Fibroblast of mammary gland (primary cell): ENCODE results near the gene ACSS1.

Source experiments
- DNase-seq: peaks from one replicate; pipeline ENCODE4 v3.0.0-alpha.2; 2010; ENCODE audit warnings: low read depth
- H3K4me3 ChIP-seq: 2 replicates; pipeline ENCODE4 v1.5.1; 2011; ENCODE audit warnings: low read depth, mild to moderate bottlenecking, low read length, moderate library complexity; ENCODE audit not compliant: control insufficient read depth
- TF ChIP-seq, protein P1 (sequence below): conservative IDR thresholded peaks from 2 replicates; pipeline ENCODE4 v1.5.1; 2011; ENCODE audit warnings: low read depth, low read length, inconsistent platforms; ENCODE audit not compliant: control insufficient read depth, insufficient read depth

ACSS1 gene

DNA sequence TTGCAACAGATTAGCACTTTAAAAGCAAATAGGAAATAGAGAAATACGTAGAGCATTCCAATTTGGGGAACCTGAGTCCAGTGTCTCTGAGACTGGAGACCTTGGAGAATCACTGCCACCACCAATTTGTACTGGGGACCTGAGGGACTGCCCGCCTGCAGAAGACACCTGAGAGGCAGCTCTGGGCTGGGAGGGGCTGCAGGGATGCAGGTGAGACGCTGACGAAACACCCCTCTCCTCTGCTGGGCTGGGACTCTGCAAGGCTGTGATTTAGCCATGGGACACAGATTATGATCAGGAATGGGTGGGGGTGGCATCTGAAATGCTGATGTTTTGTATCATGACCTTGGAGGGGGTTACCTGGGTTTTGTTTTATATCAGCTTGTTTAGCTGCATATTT, 58.4 kb downstream of the ACSS1 start:
- no peak overlapping the region for H3K4me3 ChIP-seq
- no peak for DNase-seq
- TF ChIP-seq, protein P1, sequence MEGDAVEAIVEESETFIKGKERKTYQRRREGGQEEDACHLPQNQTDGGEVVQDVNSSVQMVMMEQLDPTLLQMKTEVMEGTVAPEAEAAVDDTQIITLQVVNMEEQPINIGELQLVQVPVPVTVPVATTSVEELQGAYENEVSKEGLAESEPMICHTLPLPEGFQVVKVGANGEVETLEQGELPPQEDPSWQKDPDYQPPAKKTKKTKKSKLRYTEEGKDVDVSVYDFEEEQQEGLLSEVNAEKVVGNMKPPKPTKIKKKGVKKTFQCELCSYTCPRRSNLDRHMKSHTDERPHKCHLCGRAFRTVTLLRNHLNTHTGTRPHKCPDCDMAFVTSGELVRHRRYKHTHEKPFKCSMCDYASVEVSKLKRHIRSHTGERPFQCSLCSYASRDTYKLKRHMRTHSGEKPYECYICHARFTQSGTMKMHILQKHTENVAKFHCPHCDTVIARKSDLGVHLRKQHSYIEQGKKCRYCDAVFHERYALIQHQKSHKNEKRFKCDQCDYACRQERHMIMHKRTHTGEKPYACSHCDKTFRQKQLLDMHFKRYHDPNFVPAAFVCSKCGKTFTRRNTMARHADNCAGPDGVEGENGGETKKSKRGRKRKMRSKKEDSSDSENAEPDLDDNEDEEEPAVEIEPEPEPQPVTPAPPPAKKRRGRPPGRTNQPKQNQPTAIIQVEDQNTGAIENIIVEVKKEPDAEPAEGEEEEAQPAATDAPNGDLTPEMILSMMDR = no peak

- H3K4me3 ChIP-seq = no peak overlapping the region
- peak; percentile 4 for DNase-seq
- TF ChIP-seq, protein P1 = no peak
Observed at GRCh38 chr20:24998631-24999445, 59.1 kb downstream of the ACSS1 start.

GRCh38 chr20:24998121-24998520, 59.8 kb downstream of the ACSS1 start:
- no peak for DNase-seq
- no peak overlapping the region for H3K4me3 ChIP-seq
- TF ChIP-seq, protein P1 = no peak

GRCh38 chr20:24996449-24997377, 61.2 kb downstream of the ACSS1 start:
- H3K4me3 ChIP-seq = no peak overlapping the region
- TF ChIP-seq, protein P1 = no peak
- DNase-seq = no peak

DNA sequence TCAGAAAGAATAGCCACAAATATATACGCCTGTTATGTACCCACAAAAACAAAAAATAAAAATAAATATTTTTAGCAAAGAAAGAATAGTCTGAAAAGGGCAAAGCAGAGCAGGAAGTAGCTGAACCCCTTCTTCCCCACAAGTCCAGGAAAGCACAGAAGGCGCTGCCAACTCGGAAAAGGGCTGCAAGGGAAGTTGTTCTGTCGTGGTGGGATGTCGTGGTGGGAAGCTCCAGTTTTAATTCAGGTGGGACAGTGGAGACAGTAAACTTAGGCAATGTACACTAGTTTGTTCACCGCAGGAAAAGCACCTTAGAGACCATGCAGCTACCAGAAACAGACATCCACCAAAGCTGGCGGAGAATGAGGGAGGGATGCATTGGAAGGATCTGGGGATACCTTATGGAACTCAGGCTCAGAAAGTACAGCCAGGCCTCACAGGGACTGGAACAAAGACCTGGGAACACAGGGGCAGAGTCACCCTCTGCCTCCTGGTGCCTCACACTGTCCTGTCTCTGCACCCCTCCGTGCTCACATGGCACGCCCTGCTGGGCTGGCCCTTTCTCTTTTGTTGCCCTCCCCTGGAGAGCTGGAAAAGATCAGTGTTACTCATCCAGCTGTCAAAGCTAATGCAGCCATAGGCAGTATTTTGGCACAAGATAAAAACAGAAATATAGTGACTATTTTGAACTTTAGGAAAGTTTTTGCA, 62.0 kb downstream of the ACSS1 start:
- peak; percentile 31 for DNase-seq
- TF ChIP-seq, protein P1 = no peak
- H3K4me3 ChIP-seq = no peak overlapping the region
